GM21737 (cell line): ENCODE data around the gene KCNK6.
"Not testable (repeated sequence)": the region's sequence is repeated elsewhere in the genome, so short reads cannot be mapped to it uniquely, and the experiment has no call there.

ENCODE experiments used
- ATAC-seq: cut with Tn5 transposase; IDR thresholded peaks from one replicate; pipeline ENCODE4 v1.9.1; 2021; ENCODE audit warnings: mild to moderate bottlenecking, moderate library complexity; ENCODE audit not compliant: unreplicated experiment

Gene KCNK6

GRCh38 chr19:38360839-38361631 lies 41.4 kb downstream of the KCNK6 start:
- ATAC-seq, result no peak

GRCh38 chr19:38361633-38362075 lies 42.0 kb downstream of the KCNK6 start:
- peak; percentile 42 for ATAC-seq

GRCh38 chr19:38362076-38362945 lies 42.7 kb downstream of the KCNK6 start:
- ATAC-seq, result peak; percentile 57

GRCh38 chr19:38362946-38363688 lies 43.5 kb downstream of the KCNK6 start:
- not testable (repeated sequence) for ATAC-seq

GRCh38 chr19:38367041-38367440 lies 47.4 kb downstream of the KCNK6 start:
- ATAC-seq, result no peak

- ATAC-seq, result no peak
These were observed 49.9 kb downstream of the KCNK6 start for GRCh38 chr19:38369584-38369983.

GRCh38 chr19:38370299-38370698 lies 50.7 kb downstream of the KCNK6 start:
- no peak for ATAC-seq

- no peak for ATAC-seq
These were observed 51.4 kb downstream of the KCNK6 start for GRCh38 chr19:38371081-38371480.

GRCh38 chr19:38373907-38374331 lies 54.3 kb downstream of the KCNK6 start:
- ATAC-seq, result no peak

- peak; percentile 90 for ATAC-seq
These were observed 54.9 kb downstream of the KCNK6 start, which contains the start of gene PSMD8 for GRCh38 chr19:38374332-38375097. Gene PSMD8, plus strand, starts transcription at chr19:38374571. Its CDS starts 31 bp downstream, at chr19:38374602.

GRCh38 chr19:38375098-38375493 lies 55.5 kb downstream of the KCNK6 start:
- ATAC-seq, result no peak

GRCh38 chr19:38375748-38376147 lies 56.1 kb downstream of the KCNK6 start:
- ATAC-seq, result no peak

GRCh38 chr19:38376576-38376975 lies 56.9 kb downstream of the KCNK6 start:
- no peak for ATAC-seq

- ATAC-seq, result no peak
These were observed 57.4 kb downstream of the KCNK6 start for GRCh38 chr19:38377052-38377451.

GRCh38 chr19:38378866-38379265 lies 59.2 kb downstream of the KCNK6 start:
- ATAC-seq, result no peak

- ATAC-seq, result no peak
These were observed 61.5 kb downstream of the KCNK6 start for GRCh38 chr19:38381138-38381537.
